ENCODE results near the gene DOCK1. TPM values are rescaled to one million over a fixed set of nuclear protein-coding genes. Genes with fewer than 3 reads are reported as not detected.

DOCK1 gene
- total RNA-seq, 1 experiment from 2014 or later = 82.2 TPM

GRCh38 chr10:126906704-126907422 lies 1.6 kb downstream of the DOCK1 start:
- Histone ChIP-seq H3K27me3 (replicated peaks; ENCODE audit: control insufficient read depth, insufficient read depth, low read length) (no peaks in the 10 kb centered on the region), H3K4me3 (ENCODE audit: low read depth, low read length) (peak overlapping the region; percentile 77), H3K9me3 (no peaks in the 10 kb centered on the region), H3K36me3 (ENCODE audit: control insufficient read depth, insufficient read depth, low read length) (no peaks in the 10 kb centered on the region; the same call in 1 of the 2 replicates), H3K4me1 (peaks cover 15% of the 10 kb centered on the region; the same call in 1 of the 2 replicates)
- Mint-ChIP-seq H3K4me1 (ENCODE audit: low read depth, unreplicated experiment) (peaks cover 30% of the 10 kb centered on the region), H3K36me3 (ENCODE audit: insufficient read depth, unreplicated experiment) (peaks cover 44% of the 10 kb centered on the region), H3K27me3 (ENCODE audit: insufficient read depth, unreplicated experiment) (no peaks in the 10 kb centered on the region), H3K4me3 (ENCODE audit: unreplicated experiment) (peak overlapping the region; percentile 77), H3K9me3 (ENCODE audit: unreplicated experiment) (no peaks in the 10 kb centered on the region), H3K27ac (ENCODE audit: unreplicated experiment) (peak overlapping the region; percentile 99)
- POLR2A ChIA-PET = no interaction called here
- no TSS peak for BruUV-seq (replicated peaks)
- no peak for TF ChIP-seq CTCF (IDR thresholded peaks at IDR 0.05; ENCODE audit: insufficient read depth in 1 of 2, low read depth in 1 of 2, low read length in 1 of 2, severe bottlenecking in 1 of 2, unreplicated experiment in 1 of 2)
- CTCF ChIA-PET = no interaction called here
- no peak for DNase-seq
- intact Hi-C loops (cut with micrococcal nuclease; ENCODE audit: unreplicated experiment) = loop anchor here (10.0 kb wide), 1 partner anchor 122 kb away; no protein-coding TSS in a partner anchor

GRCh38 chr10:126907423-126907970 lies 2.3 kb downstream of the DOCK1 start:
- no TSS peak for BruUV-seq (replicated peaks)
- peaks cover 15% of the 10 kb centered on the region; the same call in 1 of the 2 replicates for H3K4me1 ChIP-seq
- DNase-seq = no peak
- no peaks in the 10 kb centered on the region for H3K27me3 Mint-ChIP-seq (ENCODE audit: insufficient read depth, unreplicated experiment)
- H3K9me3 Mint-ChIP-seq (ENCODE audit: unreplicated experiment) = no peaks in the 10 kb centered on the region
- peaks cover 30% of the 10 kb centered on the region for H3K4me1 Mint-ChIP-seq (ENCODE audit: low read depth, unreplicated experiment)
- H3K27me3 ChIP-seq (replicated peaks; ENCODE audit: control insufficient read depth, insufficient read depth, low read length) = no peaks in the 10 kb centered on the region
- H3K9me3 ChIP-seq = no peaks in the 10 kb centered on the region
- ChIA-PET CTCF (interaction anchor here (1.0 kb wide), 1 partner anchor 61 kb away, joined by 3 read pairs; no protein-coding TSS in a partner anchor), POLR2A (no interaction called here)
- H3K27ac Mint-ChIP-seq (ENCODE audit: unreplicated experiment) = peak overlapping the region; percentile 99
- H3K36me3 ChIP-seq (ENCODE audit: control insufficient read depth, insufficient read depth, low read length) = no peaks in the 10 kb centered on the region; the same call in 1 of the 2 replicates
- H3K4me3 ChIP-seq (ENCODE audit: low read depth, low read length) = no peak overlapping the region
- peak overlapping the region; percentile 13 for H3K4me3 Mint-ChIP-seq (ENCODE audit: unreplicated experiment)
- TF ChIP-seq CTCF (IDR thresholded peaks at IDR 0.05; ENCODE audit: insufficient read depth in 1 of 2, low read depth in 1 of 2, low read length in 1 of 2, severe bottlenecking in 1 of 2, unreplicated experiment in 1 of 2) = peak in 1 of 2 experiments; percentile 14
- H3K36me3 Mint-ChIP-seq (ENCODE audit: insufficient read depth, unreplicated experiment) = peaks cover 48% of the 10 kb centered on the region
- intact Hi-C loops (cut with micrococcal nuclease; ENCODE audit: unreplicated experiment) = loop anchor here (10.0 kb wide), 1 partner anchor 123 kb away; no protein-coding TSS in a partner anchor

- CTCF ChIA-PET = interaction anchor here (1.0 kb wide), 1 partner anchor 61 kb away, joined by 3 read pairs; no protein-coding TSS in a partner anchor
- intact Hi-C loops (cut with micrococcal nuclease; ENCODE audit: unreplicated experiment) = loop anchor here (10.0 kb wide), 1 partner anchor 123 kb away; no protein-coding TSS in a partner anchor
- H3K36me3 Mint-ChIP-seq (ENCODE audit: insufficient read depth, unreplicated experiment) = peaks cover 48% of the 10 kb centered on the region
Observed at GRCh38 chr10:126908225-126908624, 3.0 kb downstream of the DOCK1 start.

More at GRCh38 chr10:126908225-126908624, 3.0 kb downstream of the DOCK1 start:
- H3K27me3 Mint-ChIP-seq (ENCODE audit: insufficient read depth, unreplicated experiment) = no peaks in the 10 kb centered on the region
- no peak for DNase-seq
- no peak overlapping the region for H3K27ac Mint-ChIP-seq (ENCODE audit: unreplicated experiment)
- POLR2A ChIA-PET = no interaction called here
- peaks cover 29% of the 10 kb centered on the region for H3K4me1 Mint-ChIP-seq (ENCODE audit: low read depth, unreplicated experiment)
- H3K9me3 Mint-ChIP-seq (ENCODE audit: unreplicated experiment) = no peaks in the 10 kb centered on the region
- no TSS peak for BruUV-seq (replicated peaks)
- H3K27me3 ChIP-seq (replicated peaks; ENCODE audit: control insufficient read depth, insufficient read depth, low read length) = no peaks in the 10 kb centered on the region
- peaks cover 15% of the 10 kb centered on the region; the same call in 1 of the 2 replicates for H3K4me1 ChIP-seq
- no peak for TF ChIP-seq CTCF (IDR thresholded peaks at IDR 0.05; ENCODE audit: insufficient read depth in 1 of 2, low read depth in 1 of 2, low read length in 1 of 2, severe bottlenecking in 1 of 2, unreplicated experiment in 1 of 2)
- H3K36me3 ChIP-seq (ENCODE audit: control insufficient read depth, insufficient read depth, low read length) = no peaks in the 10 kb centered on the region; the same call in 1 of the 2 replicates
- no peak overlapping the region for H3K4me3 Mint-ChIP-seq (ENCODE audit: unreplicated experiment)
- no peak overlapping the region for H3K4me3 ChIP-seq (ENCODE audit: low read depth, low read length)
- H3K9me3 ChIP-seq = no peaks in the 10 kb centered on the region
